GM19025 (cell line): ENCODE data around the gene HOXA11.

Experiments used
- ATAC-seq: cut with Tn5 transposase; IDR thresholded peaks from one replicate; pipeline ENCODE4 v1.9.1; 2021; ENCODE audit warnings: mild to moderate bottlenecking, low read depth, moderate library complexity; ENCODE audit not compliant: unreplicated experiment

HOXA11 gene

DNA sequence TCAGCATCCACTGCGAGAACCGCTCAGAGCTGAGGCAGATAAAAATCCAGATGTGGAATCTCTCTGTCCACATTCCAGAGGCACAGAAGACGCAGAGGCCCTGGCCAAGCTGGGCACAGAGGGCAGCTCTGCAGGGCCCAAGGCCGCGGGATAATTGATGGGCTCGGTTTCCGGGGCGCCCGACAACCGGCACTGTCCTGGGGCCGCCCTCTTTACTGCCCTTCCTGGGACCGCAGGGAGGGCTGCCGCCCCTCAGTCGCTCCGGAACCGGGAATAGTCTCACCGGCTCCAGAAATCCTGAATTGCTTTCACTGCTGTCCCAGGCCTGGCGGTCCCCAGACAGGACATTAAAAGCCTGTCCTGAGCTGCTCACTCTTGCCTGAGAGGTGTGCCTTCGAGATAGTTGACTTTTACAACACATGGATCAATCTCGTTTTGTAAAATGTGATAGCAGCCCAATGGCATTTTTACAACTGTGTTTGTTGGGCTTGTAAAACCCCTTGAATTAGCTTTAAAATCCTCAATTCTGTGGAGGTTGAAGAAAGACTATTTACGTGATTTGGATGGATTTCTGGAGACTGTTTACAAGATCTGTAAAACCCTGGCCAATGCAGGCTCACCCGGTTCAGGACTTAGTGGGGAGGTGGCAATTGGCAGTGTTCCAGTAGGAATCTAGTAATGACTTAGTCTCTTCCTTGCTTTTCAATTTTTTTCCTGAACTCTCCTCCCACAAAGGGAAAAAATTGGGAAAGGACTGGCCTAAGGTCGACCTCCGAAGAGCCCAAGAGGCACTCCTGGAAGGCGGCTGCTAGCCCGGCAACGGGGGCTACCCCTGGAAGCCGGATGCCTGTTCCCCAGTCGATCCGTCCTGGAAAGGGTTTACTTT is 36.0 kb downstream of the HOXA11 start:
- ATAC-seq, result no peak

DNA sequence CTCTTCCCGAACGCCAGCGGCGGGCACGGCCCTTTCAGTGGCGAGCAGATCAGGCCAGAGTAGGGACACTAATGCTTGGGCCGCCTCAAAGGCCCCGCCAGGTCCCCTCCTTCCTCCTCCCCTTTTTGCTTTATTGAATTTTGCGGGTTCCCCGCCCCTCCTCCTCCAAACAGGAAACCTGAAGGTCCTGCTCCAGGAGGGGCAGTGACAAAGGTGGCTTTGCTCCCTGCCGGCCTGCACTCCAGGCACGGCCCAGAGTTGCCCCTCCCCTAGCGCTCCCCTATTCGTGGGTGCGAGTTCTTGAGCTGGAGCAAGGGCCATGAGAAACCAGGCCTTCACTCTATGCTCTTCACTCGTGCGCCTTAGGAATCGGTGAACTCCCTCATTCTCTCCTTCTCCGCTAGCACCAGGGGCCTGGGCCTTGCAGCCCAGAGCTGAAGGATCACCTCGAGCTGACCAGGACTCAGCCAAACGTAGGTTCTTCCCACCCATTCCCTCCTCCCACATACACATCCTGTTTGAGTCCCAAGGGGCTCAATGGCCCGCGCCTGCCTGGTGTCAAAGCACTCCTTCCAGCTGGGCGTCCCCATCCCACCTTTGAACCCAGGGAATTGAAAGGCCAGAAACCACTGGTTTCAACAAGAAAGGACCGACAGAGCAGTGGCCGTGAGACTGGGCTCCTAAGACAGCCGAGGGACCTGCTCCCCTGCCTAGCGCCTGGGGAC is 36.8 kb downstream of the HOXA11 start:
- ATAC-seq, result no peak

DNA sequence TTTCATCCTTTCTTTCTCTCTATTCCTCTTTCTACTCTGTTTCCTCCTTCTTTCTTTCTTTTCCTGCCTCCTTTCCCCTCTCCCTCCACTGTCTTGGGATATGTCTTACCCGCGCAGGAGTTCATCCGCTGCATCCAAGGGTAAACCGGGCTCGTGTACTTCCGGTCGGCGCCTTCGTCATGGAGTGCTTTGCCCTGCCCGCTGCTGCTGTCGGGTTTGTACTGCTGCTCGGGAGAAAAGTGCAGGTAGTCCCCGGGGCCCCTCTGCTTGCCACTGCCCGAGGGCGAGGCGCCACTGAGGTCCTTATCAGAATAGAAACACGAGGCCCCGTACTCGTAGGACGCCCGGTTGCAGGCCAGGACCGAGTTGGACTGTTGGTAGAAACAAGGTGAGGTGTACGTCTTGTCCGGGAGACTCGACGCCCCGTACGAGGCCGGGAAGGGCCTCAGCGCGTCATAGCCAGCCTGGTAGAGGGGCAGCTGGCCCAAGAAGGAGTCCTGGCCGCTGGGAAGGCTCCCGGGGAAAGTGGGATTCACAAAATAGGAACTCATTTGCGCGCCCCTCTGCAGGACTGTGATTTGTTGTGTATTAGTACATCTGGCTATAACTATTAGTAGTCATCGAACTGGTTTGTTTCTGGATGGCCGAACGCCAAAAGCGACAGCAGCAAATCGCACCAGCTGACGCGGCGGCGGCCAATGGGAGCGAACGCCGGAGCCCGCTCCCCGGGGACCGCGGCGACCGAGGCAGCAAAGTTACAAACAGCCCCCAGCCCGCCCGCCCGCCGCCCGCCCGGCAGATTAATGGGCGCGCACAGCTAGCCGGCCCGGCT is 37.6 kb downstream of the HOXA11 start, which contains the start of gene HOXA6:
Gene HOXA6 (minus strand): TSS at position 576 of the 832 bp plus-strand sequence. CDS start 25 bp downstream, at position 551.
- no peak for ATAC-seq

GRCh38 chr7:27146491-27147198 is 38.4 kb downstream of the HOXA11 start:
- ATAC-seq, result no peak

- no peak for ATAC-seq
These were observed 39.1 kb downstream of the HOXA11 start for GRCh38 chr7:27145914-27146412.

DNA sequence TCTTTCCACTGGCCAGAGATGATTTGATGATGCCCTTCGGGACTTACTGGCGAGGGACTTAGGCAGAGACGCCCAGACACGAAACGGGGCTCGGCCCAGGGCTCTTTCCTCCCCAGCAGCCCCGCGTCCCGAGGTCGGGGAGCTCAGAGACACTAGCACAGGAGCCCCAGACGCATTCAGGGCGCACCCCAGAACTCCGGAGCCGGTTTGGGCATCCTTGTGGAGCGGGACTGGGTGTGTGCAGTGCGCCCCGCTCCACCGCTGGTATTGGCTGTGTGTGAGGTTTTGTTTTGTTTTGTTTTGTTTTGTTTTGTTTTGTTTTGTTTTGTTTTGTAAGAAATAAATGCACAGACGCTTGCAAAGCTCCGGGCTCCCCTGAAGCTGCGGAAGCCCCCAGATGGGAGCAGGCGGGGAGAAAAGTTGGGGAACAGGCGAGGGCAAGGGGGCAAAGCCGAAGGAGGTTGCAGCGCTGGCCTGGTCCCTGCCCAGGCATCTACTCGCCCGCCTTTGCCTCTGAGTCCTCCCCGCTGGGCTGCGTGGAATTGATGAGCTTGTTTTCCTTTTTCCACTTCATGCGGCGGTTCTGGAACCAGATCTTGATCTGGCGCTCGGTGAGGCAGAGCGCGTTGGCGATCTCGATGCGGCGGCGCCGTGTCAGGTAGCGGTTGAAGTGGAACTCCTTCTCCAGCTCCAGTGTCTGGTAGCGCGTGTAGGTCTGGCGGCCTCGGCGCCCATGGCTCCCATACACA is 39.7 kb downstream of the HOXA11 start:
- no peak for ATAC-seq

DNA sequence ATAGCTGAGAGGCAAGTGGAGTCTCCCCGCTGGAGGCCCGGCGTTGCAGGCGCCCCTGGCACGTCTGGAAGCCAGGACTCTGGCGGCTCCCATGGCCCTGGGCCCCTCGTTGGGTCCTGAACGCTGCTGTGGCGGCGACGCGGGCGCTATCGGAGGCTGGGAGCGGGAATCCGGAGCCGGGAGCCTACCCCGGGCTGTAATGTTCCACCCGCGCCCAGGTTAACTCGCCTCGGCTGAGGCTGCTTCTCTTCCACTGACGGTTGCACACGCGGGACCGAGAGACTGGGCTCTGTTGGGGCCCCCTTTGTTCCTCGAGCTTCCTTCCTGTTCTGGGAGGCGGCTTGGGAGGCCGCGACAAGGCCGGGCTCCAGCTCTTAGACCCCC is 40.3 kb downstream of the HOXA11 start:
- no peak for ATAC-seq

- no peak for ATAC-seq
These were observed 40.9 kb downstream of the HOXA11 start for GRCh38 chr7:27143950-27144780.

DNA sequence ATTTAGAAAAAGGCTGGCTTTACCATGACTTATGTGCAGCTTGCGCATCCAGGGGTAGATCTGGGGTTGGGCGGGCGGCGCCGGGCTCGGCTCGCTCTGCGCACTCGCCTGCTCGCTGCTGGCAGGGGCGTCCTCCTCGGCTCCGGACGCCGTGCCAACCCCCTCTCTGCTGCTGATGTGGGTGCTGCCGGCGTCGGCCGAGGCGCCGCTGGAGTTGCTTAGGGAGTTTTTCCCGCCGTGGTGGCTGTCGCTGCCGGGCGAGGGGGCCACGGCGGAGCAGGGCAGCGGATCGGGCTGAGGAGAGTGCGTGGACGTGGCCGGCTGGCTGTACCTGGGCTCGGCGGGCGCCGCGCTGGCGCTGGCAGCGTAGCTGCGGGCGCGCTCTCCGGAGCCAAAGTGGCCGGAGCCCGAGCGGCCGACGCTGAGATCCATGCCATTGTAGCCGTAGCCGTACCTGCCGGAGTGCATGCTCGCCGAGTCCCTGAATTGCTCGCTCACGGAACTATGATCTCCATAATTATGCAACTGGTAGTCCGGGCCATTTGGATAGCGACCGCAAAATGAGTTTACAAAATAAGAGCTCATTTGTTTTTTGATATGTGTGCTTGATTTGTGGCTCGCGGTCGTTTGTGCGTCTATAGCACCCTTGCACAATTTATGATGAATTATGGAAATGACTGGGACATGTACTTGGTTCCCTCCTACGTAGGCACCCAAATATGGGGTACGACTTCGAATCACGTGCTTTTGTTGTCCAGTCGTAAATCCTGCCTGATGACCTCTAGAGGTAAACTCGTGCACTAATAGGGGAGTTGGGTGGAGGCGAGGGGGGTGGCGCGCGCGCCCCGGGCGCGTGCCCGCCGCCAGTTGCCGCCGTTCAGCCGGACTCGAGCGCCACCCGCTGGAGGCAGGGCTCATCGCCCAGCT is 41.7 kb downstream of the HOXA11 start, which contains the start of gene HOXA5:
Gene HOXA5 (minus strand): TSS at position 659 of the 927 bp plus-strand sequence. CDS start 74 bp downstream, at position 585.
- ATAC-seq, result no peak

DNA sequence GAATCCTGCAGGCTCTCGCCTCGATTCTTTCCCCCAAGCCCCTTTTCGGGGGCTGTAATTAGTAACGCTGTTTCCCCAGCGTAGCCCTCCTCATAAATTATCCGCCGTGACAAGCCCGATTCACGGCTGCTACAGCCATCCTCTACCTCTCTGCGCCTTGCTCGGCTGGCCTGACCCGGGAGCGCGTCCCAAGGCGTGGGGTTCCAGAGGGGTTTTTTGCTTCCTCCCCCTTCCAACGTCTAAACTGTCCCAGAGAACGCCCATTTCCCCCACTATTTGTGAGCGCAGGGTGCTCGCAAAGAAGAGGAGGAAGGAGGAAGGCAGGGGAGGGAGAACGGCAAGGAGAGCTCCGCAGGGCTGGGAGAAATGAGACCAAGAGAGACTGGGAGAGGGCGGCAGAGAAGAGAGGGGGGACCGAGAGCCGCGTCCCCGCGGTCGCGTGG is 42.4 kb downstream of the HOXA11 start:
- ATAC-seq, result no peak

DNA sequence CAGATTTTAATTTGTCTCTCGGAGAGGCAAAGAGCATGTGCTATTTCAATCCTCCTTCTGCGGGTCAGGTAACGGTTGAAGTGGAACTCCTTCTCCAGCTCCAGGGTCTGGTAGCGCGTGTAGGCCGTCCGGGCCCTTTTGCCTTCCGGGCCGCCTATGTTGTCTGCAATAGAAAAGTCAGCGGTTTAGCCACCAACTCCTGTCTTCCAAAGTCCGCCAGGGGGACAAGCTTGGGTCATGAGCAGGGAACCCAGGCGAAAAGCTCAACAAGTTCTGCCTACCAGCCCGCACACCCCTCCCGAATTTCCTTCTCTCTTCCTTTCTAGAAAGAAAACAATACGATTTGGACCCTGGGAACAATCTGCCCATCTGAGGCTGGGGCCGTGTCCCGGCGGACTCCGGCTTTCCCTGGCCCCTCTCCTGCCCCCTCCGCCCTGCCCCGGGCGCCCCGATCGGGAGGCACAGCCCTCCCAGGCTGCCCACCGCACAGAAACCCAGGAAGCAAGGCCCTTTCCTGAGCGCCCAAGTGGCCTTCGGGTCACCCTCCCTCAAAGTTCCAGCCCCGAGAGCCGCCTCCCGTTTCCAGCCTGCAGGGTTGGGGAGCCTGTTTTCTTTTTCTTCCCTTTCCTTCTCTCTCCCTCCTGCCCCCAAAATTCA is 43.0 kb downstream of the HOXA11 start:
- no peak for ATAC-seq

- ATAC-seq, result no peak
These were observed 43.7 kb downstream of the HOXA11 start for GRCh38 chr7:27141137-27141922.

GRCh38 chr7:27140126-27140857 is 44.7 kb downstream of the HOXA11 start:
- ATAC-seq, result no peak

- no peak for ATAC-seq
These were observed 45.5 kb downstream of the HOXA11 start for GRCh38 chr7:27139334-27140125.

DNA sequence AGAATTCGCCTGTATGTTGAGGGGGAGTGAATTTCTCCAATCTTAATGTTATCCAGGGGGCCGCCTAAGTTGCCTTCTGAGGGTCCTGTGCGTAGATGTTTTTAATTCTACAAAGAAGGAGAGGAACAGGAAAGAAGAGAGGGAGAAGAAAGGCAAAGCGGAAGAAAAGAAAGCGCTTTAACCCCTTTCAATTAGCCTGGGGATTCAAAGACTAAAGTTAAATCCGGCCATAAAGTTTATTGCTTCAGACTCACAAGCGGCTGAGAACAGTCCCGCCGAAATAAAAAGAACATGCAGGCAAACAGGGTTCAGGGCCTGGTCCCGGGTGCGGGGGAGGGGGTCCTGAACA is 46.1 kb downstream of the HOXA11 start:
- no peak for ATAC-seq
